ENCODE results near the gene GNG5. TPM values are rescaled to one million over a fixed set of nuclear protein-coding genes. Genes with fewer than 3 reads are reported as not detected.

Gene GNG5
- total RNA-seq (2021; ENCODE audit: unreplicated experiment) = 193 TPM
- polyA plus RNA-seq (2012) = 144 and 205 TPM in 2 replicates
- Bru-seq, nascent RNA = percentile 98 among the genes with signal in this experiment
- percentile 99 among the genes with signal in this experiment for BruChase-seq, experiment 1, labeled RNA remaining after a 6-hour chase
- percentile 99 among the genes with signal in this experiment for BruChase-seq, experiment 2, labeled RNA remaining after a 2-hour chase
- long read RNA-seq, transcript GNG5-201 (3 exons, 920 nt) = major isoform, 89 of 112 reads
- long read RNA-seq, transcript GNG5-202 (4 exons, 790 nt) = minor isoform, 14 of 112 reads
- long read RNA-seq, partial matches to known transcripts = 4 of 112 reads
- long read RNA-seq, other reads (novel, unspliced or antisense) = 4 of 112 reads

DNA sequence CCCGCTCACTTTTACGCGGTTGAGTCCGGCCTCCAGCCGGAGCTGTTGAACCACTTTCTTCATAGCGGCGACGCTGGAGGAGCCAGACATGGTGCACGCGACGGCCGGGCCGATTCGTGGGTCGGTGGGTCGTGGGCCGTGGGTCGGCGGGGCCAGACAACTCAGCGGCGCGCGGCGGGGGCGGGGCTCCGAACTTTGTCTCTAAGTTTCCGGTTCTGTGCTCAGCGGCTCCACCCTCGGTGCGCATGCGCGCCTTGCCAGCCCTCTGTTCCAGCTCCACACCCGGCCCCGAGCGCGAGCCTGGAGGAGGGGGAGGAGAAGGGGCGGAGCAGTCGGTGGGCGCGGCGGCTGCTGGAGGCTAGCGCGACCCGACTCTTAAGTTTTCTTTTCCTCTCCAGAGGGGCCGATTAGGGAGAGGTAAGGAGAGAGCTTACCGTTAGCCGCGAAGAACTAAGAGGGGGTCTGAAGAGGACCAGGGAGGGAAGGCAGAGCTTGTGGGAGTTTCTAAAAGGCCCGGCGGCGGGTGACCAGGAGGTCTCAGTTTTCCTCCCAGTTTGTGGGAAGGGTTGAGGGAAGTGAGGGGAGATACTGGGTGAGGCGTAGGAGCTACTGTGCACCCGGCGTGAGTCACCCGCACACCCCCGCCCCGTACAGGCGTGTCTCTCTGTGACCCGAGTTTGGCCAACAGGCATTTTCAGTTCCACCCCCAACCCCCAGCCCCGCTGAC lies at the start of gene GNG5, which contains the start of gene SPATA1:
Gene GNG5 (minus strand): TSS at position 580 of the 727 bp plus-strand sequence. CDS start 490 bp downstream, at position 90.
Gene SPATA1 (plus strand): TSS at position 385 of the 727 bp plus-strand sequence. CDS start 9,974 bp downstream, outside the sequence.
- intact Hi-C loops (cut with micrococcal nuclease) = loop anchor here (2.0 to 10.0 kb wide), 4 partner anchors 69 to 364 kb away; partner anchors contain the start of genes CTBS and PRKACB
- ChIA-PET CTCF (interaction anchor here (1.0 to 1.4 kb wide), 3 partner anchors 252 to 365 kb away, joined by 3 to 5 read pairs (median 4); partner anchors contain the start of gene PRKACB), RAD21 (ENCODE audit: low non-redundant PET in 1 of 2, low total read pairs in 2 of 2, uncharacterized antibody in 2 of 2, unreplicated experiment in 2 of 2) (interaction anchor here (0.5 to 1.1 kb wide), 2 partner anchors 98 to 113 kb away, joined by 3 read pairs; no protein-coding TSS in a partner anchor), POLR2A (interaction anchor here (0.7 to 2.3 kb wide), 12 partner anchors 8 to 365 kb away, joined by 3 to 12 read pairs (median 4); partner anchors contain the start of genes CTBS and PRKACB)
- Histone ChIP-seq H3K9me2 (ENCODE audit: insufficient read depth) (no peaks in the 10 kb centered on the region), H3K36me3 (ENCODE audit: control insufficient read depth in 1 of 2, insufficient read depth in 2 of 2, low read length in 2 of 2) (peaks cover 0 to 6% of the 10 kb centered on the region in 2 experiments; a peak in 2 of 4 replicates), H3K9ac (ENCODE audit: low read length) (peak within 1 kb of the TSS; percentile 86), H3K4me3 (replicated peaks in 1 of 2; ENCODE audit: low read depth in 1 of 2, low read length in 2 of 2) (peak within 1 kb of the TSS; percentile 83 to 85), H3K4me2 (ENCODE audit: low read length) (peak within 1 kb of the TSS; percentile 82), H3K27ac (ENCODE audit: low read depth, low read length) (peak within 1 kb of the TSS; percentile 83), H2AFZ (ENCODE audit: low read depth, low read length, poor library complexity, severe bottlenecking) (peak within 1 kb of the TSS; percentile 3), H4K20me1 (ENCODE audit: insufficient read depth) (0 out of 2 replicates have a peak, but pooled peaks cover 8% of the 10 kb centered on the region), H3K4me1 (ENCODE audit: control insufficient read depth in 1 of 2, insufficient read depth in 2 of 2, low read length in 2 of 2) (peaks cover 21 to 38% of the 10 kb centered on the region in 2 experiments), H3K27me3 (ENCODE audit: insufficient read depth, low read length) (no peaks in the 10 kb centered on the region), H3K79me2 (ENCODE audit: insufficient read depth, low read length) (peaks cover 59% of the 10 kb centered on the region), H3K9me3 (ENCODE audit: control insufficient read depth in 1 of 2, insufficient read depth in 1 of 2, low read depth in 1 of 2, low read length in 2 of 2) (peaks cover 0 to 9% of the 10 kb centered on the region in 2 experiments; a peak in 2 of 4 replicates)
- DNase-seq (ENCODE audit: low read depth, low spot score) = peak; percentile 91
- peak; percentile 90 for ATAC-seq
- no TSS peak for BruUV-seq (replicated peaks)
- TF ChIP-seq ZNF274 (IDR thresholded peaks at IDR 0.05; ENCODE audit: low read depth, low read length) = no peak
- TF ChIP-seq SP1 (IDR thresholded peaks at IDR 0.05; ENCODE audit: low read depth) = peak; percentile 76
- TF ChIP-seq EZH2phosphoT487 (IDR thresholded peaks at IDR 0.05; ENCODE audit: borderline replicate concordance) = no peak
- no peak for TF ChIP-seq ELF1 (IDR thresholded peaks at IDR 0.05; ENCODE audit: borderline replicate concordance, low read depth)
- TF ChIP-seq, protein P1, sequence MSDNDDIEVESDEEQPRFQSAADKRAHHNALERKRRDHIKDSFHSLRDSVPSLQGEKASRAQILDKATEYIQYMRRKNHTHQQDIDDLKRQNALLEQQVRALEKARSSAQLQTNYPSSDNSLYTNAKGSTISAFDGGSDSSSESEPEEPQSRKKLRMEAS (IDR thresholded peaks at IDR 0.05) = peak; percentile 56
- peak; percentile 33 for TF ChIP-seq TCF7L2 (IDR thresholded peaks at IDR 0.05; ENCODE audit: borderline replicate concordance, extremely low read depth, insufficient read depth, insufficient read length)
- TF ChIP-seq, protein P2, sequence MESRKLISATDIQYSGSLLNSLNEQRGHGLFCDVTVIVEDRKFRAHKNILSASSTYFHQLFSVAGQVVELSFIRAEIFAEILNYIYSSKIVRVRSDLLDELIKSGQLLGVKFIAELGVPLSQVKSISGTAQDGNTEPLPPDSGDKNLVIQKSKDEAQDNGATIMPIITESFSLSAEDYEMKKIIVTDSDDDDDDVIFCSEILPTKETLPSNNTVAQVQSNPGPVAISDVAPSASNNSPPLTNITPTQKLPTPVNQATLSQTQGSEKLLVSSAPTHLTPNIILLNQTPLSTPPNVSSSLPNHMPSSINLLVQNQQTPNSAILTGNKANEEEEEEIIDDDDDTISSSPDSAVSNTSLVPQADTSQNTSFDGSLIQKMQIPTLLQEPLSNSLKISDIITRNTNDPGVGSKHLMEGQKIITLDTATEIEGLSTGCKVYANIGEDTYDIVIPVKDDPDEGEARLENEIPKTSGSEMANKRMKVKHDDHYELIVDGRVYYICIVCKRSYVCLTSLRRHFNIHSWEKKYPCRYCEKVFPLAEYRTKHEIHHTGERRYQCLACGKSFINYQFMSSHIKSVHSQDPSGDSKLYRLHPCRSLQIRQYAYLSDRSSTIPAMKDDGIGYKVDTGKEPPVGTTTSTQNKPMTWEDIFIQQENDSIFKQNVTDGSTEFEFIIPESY (IDR thresholded peaks at IDR 0.05; ENCODE audit: extremely low read depth, insufficient replicate concordance, low read length) = peak; percentile 62
- peak; percentile 82 for TF ChIP-seq FOSL1 (IDR thresholded peaks at IDR 0.05; ENCODE audit: low read depth)
- peak; percentile 33 for TF ChIP-seq ZFX (IDR thresholded peaks at IDR 0.05)
- TF ChIP-seq, protein P3, sequence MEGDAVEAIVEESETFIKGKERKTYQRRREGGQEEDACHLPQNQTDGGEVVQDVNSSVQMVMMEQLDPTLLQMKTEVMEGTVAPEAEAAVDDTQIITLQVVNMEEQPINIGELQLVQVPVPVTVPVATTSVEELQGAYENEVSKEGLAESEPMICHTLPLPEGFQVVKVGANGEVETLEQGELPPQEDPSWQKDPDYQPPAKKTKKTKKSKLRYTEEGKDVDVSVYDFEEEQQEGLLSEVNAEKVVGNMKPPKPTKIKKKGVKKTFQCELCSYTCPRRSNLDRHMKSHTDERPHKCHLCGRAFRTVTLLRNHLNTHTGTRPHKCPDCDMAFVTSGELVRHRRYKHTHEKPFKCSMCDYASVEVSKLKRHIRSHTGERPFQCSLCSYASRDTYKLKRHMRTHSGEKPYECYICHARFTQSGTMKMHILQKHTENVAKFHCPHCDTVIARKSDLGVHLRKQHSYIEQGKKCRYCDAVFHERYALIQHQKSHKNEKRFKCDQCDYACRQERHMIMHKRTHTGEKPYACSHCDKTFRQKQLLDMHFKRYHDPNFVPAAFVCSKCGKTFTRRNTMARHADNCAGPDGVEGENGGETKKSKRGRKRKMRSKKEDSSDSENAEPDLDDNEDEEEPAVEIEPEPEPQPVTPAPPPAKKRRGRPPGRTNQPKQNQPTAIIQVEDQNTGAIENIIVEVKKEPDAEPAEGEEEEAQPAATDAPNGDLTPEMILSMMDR (IDR thresholded peaks at IDR 0.05 in 2 of 3, conservative IDR thresholded peaks at IDR 0.05 in 1 of 3; ENCODE audit: borderline replicate concordance in 1 of 3, insufficient read depth in 1 of 3, low read depth in 2 of 3, low read length in 2 of 3) = no peak
- TF ChIP-seq JUND (IDR thresholded peaks at IDR 0.05) = peak; percentile 84
- TF ChIP-seq EZH2 (IDR thresholded peaks at IDR 0.05) = no peak
- 0 out of 2 replicates have a peak, but pooled peaks have one; percentile 52 for TF ChIP-seq CBX3 (IDR thresholded peaks at IDR 0.05; ENCODE audit: low read depth)
- TF ChIP-seq, protein P4, sequence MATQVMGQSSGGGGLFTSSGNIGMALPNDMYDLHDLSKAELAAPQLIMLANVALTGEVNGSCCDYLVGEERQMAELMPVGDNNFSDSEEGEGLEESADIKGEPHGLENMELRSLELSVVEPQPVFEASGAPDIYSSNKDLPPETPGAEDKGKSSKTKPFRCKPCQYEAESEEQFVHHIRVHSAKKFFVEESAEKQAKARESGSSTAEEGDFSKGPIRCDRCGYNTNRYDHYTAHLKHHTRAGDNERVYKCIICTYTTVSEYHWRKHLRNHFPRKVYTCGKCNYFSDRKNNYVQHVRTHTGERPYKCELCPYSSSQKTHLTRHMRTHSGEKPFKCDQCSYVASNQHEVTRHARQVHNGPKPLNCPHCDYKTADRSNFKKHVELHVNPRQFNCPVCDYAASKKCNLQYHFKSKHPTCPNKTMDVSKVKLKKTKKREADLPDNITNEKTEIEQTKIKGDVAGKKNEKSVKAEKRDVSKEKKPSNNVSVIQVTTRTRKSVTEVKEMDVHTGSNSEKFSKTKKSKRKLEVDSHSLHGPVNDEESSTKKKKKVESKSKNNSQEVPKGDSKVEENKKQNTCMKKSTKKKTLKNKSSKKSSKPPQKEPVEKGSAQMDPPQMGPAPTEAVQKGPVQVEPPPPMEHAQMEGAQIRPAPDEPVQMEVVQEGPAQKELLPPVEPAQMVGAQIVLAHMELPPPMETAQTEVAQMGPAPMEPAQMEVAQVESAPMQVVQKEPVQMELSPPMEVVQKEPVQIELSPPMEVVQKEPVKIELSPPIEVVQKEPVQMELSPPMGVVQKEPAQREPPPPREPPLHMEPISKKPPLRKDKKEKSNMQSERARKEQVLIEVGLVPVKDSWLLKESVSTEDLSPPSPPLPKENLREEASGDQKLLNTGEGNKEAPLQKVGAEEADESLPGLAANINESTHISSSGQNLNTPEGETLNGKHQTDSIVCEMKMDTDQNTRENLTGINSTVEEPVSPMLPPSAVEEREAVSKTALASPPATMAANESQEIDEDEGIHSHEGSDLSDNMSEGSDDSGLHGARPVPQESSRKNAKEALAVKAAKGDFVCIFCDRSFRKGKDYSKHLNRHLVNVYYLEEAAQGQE (IDR thresholded peaks at IDR 0.05; ENCODE audit: low read depth) = no peak
- TF ChIP-seq POLR2AphosphoS5 (IDR thresholded peaks at IDR 0.05; ENCODE audit: low read depth, low read length) = peak; percentile 85
